H9 (cell line): ENCODE data around the gene CCDC12. TPM values are rescaled to one million over a fixed set of nuclear protein-coding genes. Genes with fewer than 3 reads are reported as not detected.

ENCODE experiments used
- DNase-seq: peaks from one replicate; pipeline ENCODE4 v3.0.0-alpha.2; 2017
- H2AFZ ChIP-seq: one replicate; pipeline ENCODE4 v1.6.1; 2013; ENCODE audit warnings: mild to moderate bottlenecking, low read length, control low read depth, moderate library complexity
- H2AK5ac ChIP-seq: 2 replicates; pipeline ENCODE4 v1.6.1; 2013; ENCODE audit warnings: low read length, control low read depth, mixed read lengths; ENCODE audit not compliant: insufficient read length
- H2BK120ac ChIP-seq: one replicate; pipeline ENCODE4 v1.6.1; 2013; ENCODE audit warnings: low read depth, mild to moderate bottlenecking, low read length, control low read depth, inconsistent platforms; ENCODE audit not compliant: poor library complexity, severe bottlenecking
- H2BK12ac ChIP-seq: 2 replicates; pipeline ENCODE4 v1.6.1; 2013; ENCODE audit warnings: low read length, control low read depth, mixed read lengths, low read depth; ENCODE audit not compliant: insufficient read length
- H2BK15ac ChIP-seq: 2 replicates; pipeline ENCODE4 v1.6.1; 2013; ENCODE audit warnings: low read depth, low read length, control low read depth
- H2BK20ac ChIP-seq: one replicate; pipeline ENCODE4 v1.6.1; 2013; ENCODE audit warnings: low read depth, mild to moderate bottlenecking, low read length, control low read depth, inconsistent platforms; ENCODE audit not compliant: poor library complexity, severe bottlenecking
- H2BK5ac ChIP-seq: 2 replicates; pipeline ENCODE4 v1.6.1; 2013; ENCODE audit warnings: low read length, control low read depth, mixed read lengths; ENCODE audit not compliant: insufficient read length
- H3K14ac ChIP-seq: 2 replicates; pipeline ENCODE4 v1.6.1; 2013; ENCODE audit warnings: low read length, control low read depth; ENCODE audit not compliant: insufficient read depth
- H3K18ac ChIP-seq: 2 replicates; pipeline ENCODE4 v1.6.1; 2013; ENCODE audit warnings: low read depth, mild to moderate bottlenecking, mixed read lengths, low read length, control low read depth; ENCODE audit not compliant: insufficient read length
- H3K23ac ChIP-seq: 2 replicates; pipeline ENCODE4 v1.6.1; 2013; ENCODE audit warnings: low read length, control low read depth, mixed read lengths, low read depth; ENCODE audit not compliant: insufficient read length
- H3K23me2 ChIP-seq: 2 replicates; pipeline ENCODE4 v1.6.1; 2013; ENCODE audit warnings: low read depth, mild to moderate bottlenecking, mixed read lengths, low read length, control low read depth; ENCODE audit not compliant: insufficient read length, poor library complexity, severe bottlenecking
- H3K27ac ChIP-seq: 2 replicates; pipeline ENCODE4 v1.5.1; 2013; ENCODE audit warnings: low read length, control low read depth, mixed read lengths, low read depth; ENCODE audit not compliant: insufficient read length
- H3K27me3 ChIP-seq: 2 replicates; pipeline ENCODE4 v1.6.1; 2013; ENCODE audit warnings: low read length, control low read depth, inconsistent platforms; ENCODE audit not compliant: insufficient read depth
- H3K4ac ChIP-seq: 2 replicates; pipeline ENCODE4 v1.6.1; 2013; ENCODE audit warnings: low read depth, mild to moderate bottlenecking, control low read depth, inconsistent platforms, low read length, moderate library complexity
- H3K4me1 ChIP-seq: 2 replicates; pipeline ENCODE4 v1.6.1; 2013; ENCODE audit warnings: low read length, control low read depth, inconsistent platforms; ENCODE audit not compliant: insufficient read depth
- H3K4me2 ChIP-seq: 2 replicates; pipeline ENCODE4 v1.6.1; 2013; ENCODE audit warnings: low read length, control low read depth, mixed read lengths; ENCODE audit not compliant: insufficient read length, insufficient read depth
- H3K56ac ChIP-seq: 2 replicates; pipeline ENCODE4 v1.6.1; 2013; ENCODE audit warnings: low read depth, mild to moderate bottlenecking, mixed read lengths, low read length, control low read depth; ENCODE audit not compliant: insufficient read length
- H3K79me1 ChIP-seq: 2 replicates; pipeline ENCODE4 v1.6.1; 2013; ENCODE audit warnings: low read depth, mild to moderate bottlenecking, moderate library complexity, low read length, control low read depth, inconsistent platforms; ENCODE audit not compliant: insufficient read depth, poor library complexity, severe bottlenecking
- H3K79me2 ChIP-seq: 2 replicates; pipeline ENCODE4 v1.6.1; 2013; ENCODE audit warnings: low read length, control low read depth, inconsistent platforms; ENCODE audit not compliant: insufficient read depth
- H3K9ac ChIP-seq: 2 replicates; pipeline ENCODE4 v1.6.1; 2013; ENCODE audit warnings: low read length, control low read depth, mixed read lengths; ENCODE audit not compliant: insufficient read length; ENCODE audit errors: extremely low read depth
- H3K9me3 ChIP-seq: one replicate; pipeline ENCODE4 v1.6.1; 2013; ENCODE audit warnings: low read depth, low read length, inconsistent platforms; ENCODE audit not compliant: control insufficient read depth
- H3T11ph ChIP-seq: one replicate; pipeline ENCODE4 v1.6.1; 2013; ENCODE audit warnings: mild to moderate bottlenecking, low read length, control low read depth, inconsistent platforms
- H4K20me1 ChIP-seq: one replicate; pipeline ENCODE4 v1.6.1; 2013; ENCODE audit not compliant: control insufficient read depth, insufficient read length, insufficient read depth
- H4K5ac ChIP-seq: 2 replicates; pipeline ENCODE4 v1.6.1; 2013; ENCODE audit warnings: low read depth, mild to moderate bottlenecking, mixed read lengths, low read length, control low read depth; ENCODE audit not compliant: insufficient read length
- H4K8ac ChIP-seq: replicated peaks from 2 replicates; pipeline ENCODE4 v1.6.1; 2013; ENCODE audit warnings: low read length, control low read depth, mixed read lengths, low read depth; ENCODE audit not compliant: insufficient read length
- H4K91ac ChIP-seq: 2 replicates; pipeline ENCODE4 v1.6.1; 2013; ENCODE audit warnings: low read depth, mild to moderate bottlenecking, moderate library complexity, mixed read lengths, low read length, control low read depth; ENCODE audit not compliant: insufficient read length
- H3K27ac Mint-ChIP-seq, 3 experiments: 2 replicates in 2 of 3; 3 replicates in 1 of 3; pipeline ENCODE4 v1.8.0; 2020 to 2021; ENCODE audit warnings: mixed read lengths in 3 of 3, mild to moderate bottlenecking in 1 of 3, moderate library complexity in 1 of 3
- H3K27me3 Mint-ChIP-seq: 2 replicates; pipeline ENCODE4 v1.8.0; 2021; ENCODE audit warnings: low read depth, mild to moderate bottlenecking, moderate library complexity, mixed read lengths
- H3K36me3 Mint-ChIP-seq, 3 experiments: 2 replicates in 2 of 3; 3 replicates in 1 of 3; pipeline ENCODE4 v1.8.0; 2020 to 2021; ENCODE audit warnings: low read depth in 3 of 3, mixed read lengths in 3 of 3; ENCODE audit not compliant: insufficient read depth in 1 of 3
- H3K4me1 Mint-ChIP-seq, 2 experiments: 2 replicates each; pipeline ENCODE4 v1.8.0; 2020; ENCODE audit warnings: mixed read lengths in 2 of 2
- H3K4me3 Mint-ChIP-seq, 2 experiments: 2 replicates in 1 of 2; 3 replicates in 1 of 2; pipeline ENCODE4 v1.8.0; 2020 to 2021; ENCODE audit warnings: mild to moderate bottlenecking in 2 of 2, mixed read lengths in 2 of 2, moderate library complexity in 1 of 2
- H3K9me3 Mint-ChIP-seq, 2 experiments: 2 replicates in 1 of 2; 3 replicates in 1 of 2; pipeline ENCODE4 v1.8.0; 2020; ENCODE audit warnings: mild to moderate bottlenecking in 2 of 2, mixed read lengths in 2 of 2, moderate library complexity in 1 of 2
- CTCF ChIP-seq: fragments of 200-600 bp; sonication (generic); conservative IDR thresholded peaks from 3 replicates; pipeline ENCODE4 v1.8.0; 2021; ENCODE audit warnings: antibody characterized with exemption, mild to moderate bottlenecking
- WGBS: extraction: QIAGEN DNeasy Blood & Tissue Kit; methylation state at CpG from one replicate; pipeline ENCODE4 v1.1.7; 2013; ENCODE audit warnings: missing lambda C conversion rate, low lambda C conversion rate, mixed read lengths; ENCODE audit not compliant: insufficient read length; ENCODE audit errors: extremely low coverage; 5-methylcytosine and 5-hydroxymethylcytosine counted together
- total RNA-seq: library from RNA; stranded (reverse); gene quantifications from 2 replicates; pipeline ENCODE4 v1.2.1, GENCODE V29; 2021

CCDC12 gene
- total RNA-seq, 1 experiment from 2014 or later, result 54.0 TPM

GRCh38 chr3:46929324-46929723 lies 47.2 kb downstream of the CCDC12 start:
- no peak overlapping the region for H3K27ac ChIP-seq
- no peak overlapping the region for H3K18ac ChIP-seq
- no peak overlapping the region for H2BK120ac ChIP-seq
- 0 out of 2 replicates have a peak, but pooled peaks cover 2% of the 10 kb centered on the region for H3K4me1 ChIP-seq
- H3K79me2 ChIP-seq, result peaks cover 4% of the 10 kb centered on the region; the same call in 1 of the 2 replicates
- no peaks in the 10 kb centered on the region for H3K79me1 ChIP-seq
- H3K23me2 ChIP-seq, result no peaks in the 10 kb centered on the region
- H3K4ac ChIP-seq, result no peak overlapping the region
- H4K91ac ChIP-seq, result no peak overlapping the region
- no CpG with 5 or more reads among the region's 2 CpGs for WGBS
- no peak overlapping the region for H2BK20ac ChIP-seq
- Mint-ChIP-seq H3K4me3 (no peak overlapping the region), H3K36me3 (peaks cover 1 to 36% (median 29%) of the 10 kb centered on the region in 3 experiments; a peak in 6 of 7 replicates), H3K9me3 (no peaks in the 10 kb centered on the region), H3K27me3 (no peaks in the 10 kb centered on the region), H3K4me1 (peaks cover 18 to 21% of the 10 kb centered on the region in 2 experiments), H3K27ac (no peak overlapping the region; a peak in 1 of 7 replicates)
- no peaks in the 10 kb centered on the region for H4K20me1 ChIP-seq
- H3K9me3 ChIP-seq, result no peaks in the 10 kb centered on the region
- no peak overlapping the region for H3K14ac ChIP-seq
- no peak overlapping the region for H4K8ac ChIP-seq
- no peak overlapping the region for H2AFZ ChIP-seq
- H3K9ac ChIP-seq, result no peak overlapping the region
- no peak overlapping the region for H3K56ac ChIP-seq
- no peak overlapping the region for H3K4me2 ChIP-seq
- H3K27me3 ChIP-seq, result no peaks in the 10 kb centered on the region
- DNase-seq, result no peak
- H2BK5ac ChIP-seq, result no peak overlapping the region
- no peak overlapping the region for H3K23ac ChIP-seq
- H2BK15ac ChIP-seq, result no peak overlapping the region
- H3T11ph ChIP-seq, result no peak overlapping the region
- H2BK12ac ChIP-seq, result no peak overlapping the region
- no peak for TF ChIP-seq CTCF
- H4K5ac ChIP-seq, result no peak overlapping the region
- H2AK5ac ChIP-seq, result no peak overlapping the region
